WI38 (cell line): ENCODE data around the gene CDH23.

Experiments
- H3K4me3 ChIP-seq: 2 replicates; pipeline ENCODE4 v1.5.1; 2011; ENCODE audit warnings: low read depth, mild to moderate bottlenecking, control low read depth, low read length
- CTCF ChIP-seq: IDR thresholded peaks from 2 replicates; pipeline ENCODE4 v1.5.1; 2012; ENCODE audit warnings: low read depth, mild to moderate bottlenecking, control low read depth, low read length

The CDH23 gene

GRCh38 chr10:71398976-71399375 is 2.3 kb downstream of the CDH23 start:
- TF ChIP-seq CTCF: no peak
- H3K4me3 ChIP-seq: no peak overlapping the region

- H3K4me3 ChIP-seq: no peak overlapping the region
- TF ChIP-seq CTCF: no peak
Observed at GRCh38 chr10:71399946-71400345, 3.2 kb downstream of the CDH23 start.

- TF ChIP-seq CTCF: no peak
- no peak overlapping the region for H3K4me3 ChIP-seq
Observed at GRCh38 chr10:71401056-71401455, 4.3 kb downstream of the CDH23 start.

GRCh38 chr10:71402005-71402404 is 5.3 kb downstream of the CDH23 start:
- no peak overlapping the region for H3K4me3 ChIP-seq
- TF ChIP-seq CTCF: no peak

GRCh38 chr10:71404503-71405295 is 8.0 kb downstream of the CDH23 start:
- TF ChIP-seq CTCF: no peak
- H3K4me3 ChIP-seq: no peak overlapping the region

GRCh38 chr10:71406878-71407277 is 10.2 kb downstream of the CDH23 start:
- no peak for TF ChIP-seq CTCF
- H3K4me3 ChIP-seq: no peak overlapping the region

GRCh38 chr10:71408436-71409225 is 11.9 kb downstream of the CDH23 start:
- TF ChIP-seq CTCF: no peak
- no peak overlapping the region for H3K4me3 ChIP-seq
